NCI-H2227 (cell line): ENCODE data around the gene FBLL1.
"Not testable (repeated sequence)": the region's sequence is repeated elsewhere in the genome, so short reads cannot be mapped to it uniquely, and the experiment has no call there.

Source experiments
- DNase-seq: peaks from one replicate; lab custom pipeline; 2025; ENCODE audit not compliant: unreplicated experiment; lab: John Stamatoyannopoulos, UW

The FBLL1 gene

DNA sequence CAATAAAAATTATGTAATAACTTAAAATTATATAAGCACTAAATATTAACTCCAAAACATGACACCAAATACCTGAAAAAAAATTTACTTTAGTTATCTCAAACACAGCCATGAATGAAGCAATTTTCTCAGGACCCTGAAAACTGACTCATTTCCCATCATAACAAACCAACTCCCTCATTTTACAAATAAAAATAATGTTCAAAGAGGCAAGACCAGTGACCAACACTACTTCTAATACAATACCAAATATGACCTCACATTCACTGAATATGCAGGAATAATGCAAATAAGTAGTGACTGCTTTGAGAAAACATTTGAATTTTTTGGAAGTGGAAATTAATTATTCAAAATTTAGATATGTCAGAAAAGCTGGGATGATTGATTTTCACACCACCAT is 21.6 kb downstream of the FBLL1 start:
- DNase-seq = no peak

DNA sequence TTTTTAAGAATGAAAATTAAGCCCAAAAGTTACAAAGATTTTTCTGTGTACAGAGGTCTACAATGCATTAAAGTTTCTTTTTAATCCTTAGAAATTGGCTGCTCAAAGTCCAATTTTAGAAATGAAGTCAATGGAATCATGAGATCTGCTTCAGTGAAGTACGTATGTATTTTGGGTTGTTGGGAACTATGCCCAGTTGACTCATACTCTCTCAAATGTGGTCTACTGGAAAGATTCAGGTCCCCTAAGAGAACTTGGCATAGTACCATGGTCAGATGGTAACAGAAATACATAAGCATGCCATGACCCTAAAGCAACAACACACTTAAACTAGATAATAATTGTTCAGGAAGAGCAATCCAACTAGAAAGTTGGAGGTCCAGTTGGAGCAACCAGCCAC is 23.0 kb downstream of the FBLL1 start:
- DNase-seq = no peak

DNA sequence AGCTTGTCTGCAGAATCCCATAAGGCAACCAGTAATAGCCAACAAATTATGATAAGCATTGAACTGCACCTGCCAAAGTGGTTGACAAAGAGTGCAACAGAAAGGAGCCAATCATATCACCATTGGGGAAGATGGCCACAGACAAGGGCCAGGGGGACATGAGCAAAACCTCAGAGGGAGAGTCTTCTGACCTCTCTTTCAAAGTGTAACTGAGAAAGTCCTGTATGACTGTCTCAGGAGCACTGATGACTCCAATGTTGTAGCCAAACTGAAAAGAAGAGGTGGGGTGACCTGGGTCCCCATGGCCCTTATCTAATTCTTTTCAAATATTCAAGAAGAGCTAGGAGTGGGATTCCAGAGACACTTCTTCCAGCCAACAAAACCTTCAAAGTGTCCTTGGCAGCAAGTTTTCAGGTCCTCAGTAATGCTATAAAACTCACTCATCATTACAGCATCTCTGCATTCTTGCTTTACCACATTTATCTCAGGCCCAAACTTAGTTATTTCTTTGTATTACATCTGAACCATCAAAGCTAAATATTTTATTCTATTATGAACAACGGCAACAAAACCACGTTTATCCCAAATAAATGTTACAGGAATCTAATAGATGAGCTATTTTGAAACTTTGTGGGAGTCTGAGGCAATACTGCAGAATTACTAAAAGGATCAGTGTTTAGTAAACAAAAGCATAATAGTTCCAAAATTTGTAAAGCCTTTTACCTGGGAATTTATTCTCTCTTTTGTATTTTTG is 24.4 kb downstream of the FBLL1 start:
- DNase-seq = no peak

DNA sequence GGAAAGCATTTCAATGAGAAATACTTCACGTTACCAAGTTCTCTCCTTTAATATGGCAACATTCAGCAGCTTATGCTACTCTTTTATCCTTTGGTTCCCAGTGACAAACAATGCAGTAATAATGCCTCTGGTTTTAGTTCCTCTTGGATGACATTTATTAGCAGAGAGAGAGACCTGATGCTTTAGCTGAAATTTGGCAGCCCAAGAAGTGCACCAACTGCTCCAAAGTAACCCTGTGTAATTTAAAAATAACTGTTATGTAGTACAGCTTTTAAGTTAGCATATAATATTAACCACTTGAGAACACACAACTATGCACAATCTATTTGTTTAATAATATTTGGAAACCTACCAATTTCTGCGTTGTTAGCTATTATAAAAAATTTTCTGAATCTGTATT is 28.3 kb downstream of the FBLL1 start:
- DNase-seq = no peak

DNA sequence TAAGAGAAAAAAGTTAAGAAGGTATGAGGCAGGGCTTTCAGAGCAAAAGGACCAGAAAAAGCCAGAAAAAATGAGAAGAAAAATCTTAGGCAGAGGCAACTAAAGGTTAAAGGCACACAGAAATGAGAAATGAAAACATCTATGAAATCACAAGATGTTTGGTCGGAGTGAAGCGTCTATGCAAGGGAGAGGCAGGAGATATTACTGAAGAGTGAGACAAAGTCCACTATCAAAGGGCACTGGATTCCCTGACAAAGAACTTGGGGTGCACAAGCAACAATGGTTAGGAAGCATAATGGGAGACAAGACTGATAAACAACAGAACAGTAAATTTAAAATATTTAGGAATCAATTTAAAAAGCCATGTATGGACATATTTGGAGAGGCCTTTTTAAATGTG is 33.2 kb downstream of the FBLL1 start:
- DNase-seq = no peak

DNA sequence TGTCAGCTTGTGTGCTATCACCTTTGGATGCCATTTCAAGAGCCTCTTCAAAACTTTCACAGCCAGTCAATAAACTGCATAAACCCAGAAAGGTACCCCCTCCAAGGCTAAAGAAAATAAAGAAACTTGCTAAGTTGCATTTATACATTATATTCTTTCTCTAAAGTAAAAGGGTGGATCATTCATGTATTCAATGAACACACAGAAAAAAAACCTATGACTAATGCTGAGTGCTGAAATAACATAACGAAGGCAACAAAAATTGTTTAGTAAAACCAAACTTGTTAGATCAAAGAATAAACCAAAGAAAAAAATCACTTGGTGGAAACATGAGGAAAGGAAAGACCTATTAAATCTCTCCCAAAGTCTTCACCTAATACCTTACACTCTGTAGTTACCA is 34.9 kb downstream of the FBLL1 start:
- no peak for DNase-seq

DNA sequence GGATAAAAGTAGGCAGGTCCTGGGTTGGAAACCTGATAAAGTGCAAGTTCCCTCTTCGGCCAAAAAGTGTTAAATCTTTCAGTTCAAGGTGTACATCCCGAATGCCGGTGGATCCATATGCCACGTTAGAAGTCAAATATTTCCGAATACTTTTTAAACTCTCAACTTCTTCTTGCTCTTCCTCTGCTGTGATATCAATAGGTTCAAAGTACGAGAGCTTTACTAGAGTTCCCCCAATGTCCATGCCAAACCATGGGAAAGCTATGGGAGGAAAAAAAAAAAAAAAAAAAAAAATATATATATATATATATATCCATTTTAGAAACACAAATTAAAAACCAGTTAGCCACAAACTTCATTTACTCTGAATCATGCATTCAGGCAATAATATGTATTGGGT is 39.6 kb downstream of the FBLL1 start:
- no peak for DNase-seq

DNA sequence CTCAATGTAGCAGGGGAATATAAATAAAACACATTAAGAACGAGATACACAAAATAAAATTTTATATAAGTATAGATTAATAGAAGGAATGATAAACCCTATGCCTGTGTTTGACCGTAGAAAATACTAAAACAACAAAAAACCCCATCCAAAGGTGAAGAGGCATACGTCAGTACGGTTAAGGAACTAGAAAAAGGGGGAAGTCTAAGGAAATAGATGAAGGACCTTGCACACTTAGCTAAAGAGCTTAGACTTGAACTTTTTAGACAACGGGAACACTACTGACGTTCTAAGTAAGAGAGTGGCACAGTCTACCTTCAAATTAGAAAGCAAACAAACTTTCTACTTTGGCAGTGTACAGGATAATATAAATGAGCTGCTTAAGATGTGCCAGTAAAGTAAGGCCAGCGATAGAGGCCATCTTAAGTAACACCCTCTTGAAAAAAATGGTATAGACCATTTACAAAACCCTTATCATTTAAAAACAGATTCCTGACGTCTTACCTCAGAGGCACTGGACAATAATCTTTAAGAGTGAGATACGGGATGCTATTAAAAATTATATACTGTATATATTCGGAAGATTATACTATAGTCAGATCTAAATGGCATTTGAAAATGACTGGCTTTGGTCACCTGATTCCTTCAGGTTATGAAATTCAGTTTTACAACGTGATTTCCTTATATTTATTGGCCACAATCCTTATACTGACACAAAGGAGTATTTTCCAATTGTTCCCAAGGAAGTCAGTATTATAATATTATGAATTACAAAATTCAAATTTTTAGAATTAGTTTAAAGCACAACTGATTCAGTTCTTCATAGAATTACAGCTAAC is 41.6 kb downstream of the FBLL1 start:
- DNase-seq = no peak

DNA sequence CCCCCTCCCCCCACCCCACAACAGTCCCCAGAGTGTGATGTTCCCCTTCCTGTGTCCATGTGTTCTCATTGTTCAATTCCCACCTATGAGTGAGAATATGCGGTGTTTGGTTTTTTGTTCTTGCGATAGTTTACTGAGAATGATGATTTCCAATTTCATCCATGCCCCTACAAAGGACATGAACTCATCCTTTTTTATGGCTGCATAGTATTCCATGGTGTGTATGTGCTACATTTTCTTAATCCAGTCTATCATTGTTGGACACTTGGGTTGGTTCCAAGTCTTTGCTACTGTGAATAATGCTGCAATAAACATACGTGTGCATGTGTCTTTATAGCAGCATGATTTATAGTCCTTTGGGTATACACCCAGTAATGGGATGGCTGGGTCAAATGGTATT is 44.6 kb downstream of the FBLL1 start:
- DNase-seq = not testable (repeated sequence)

DNA sequence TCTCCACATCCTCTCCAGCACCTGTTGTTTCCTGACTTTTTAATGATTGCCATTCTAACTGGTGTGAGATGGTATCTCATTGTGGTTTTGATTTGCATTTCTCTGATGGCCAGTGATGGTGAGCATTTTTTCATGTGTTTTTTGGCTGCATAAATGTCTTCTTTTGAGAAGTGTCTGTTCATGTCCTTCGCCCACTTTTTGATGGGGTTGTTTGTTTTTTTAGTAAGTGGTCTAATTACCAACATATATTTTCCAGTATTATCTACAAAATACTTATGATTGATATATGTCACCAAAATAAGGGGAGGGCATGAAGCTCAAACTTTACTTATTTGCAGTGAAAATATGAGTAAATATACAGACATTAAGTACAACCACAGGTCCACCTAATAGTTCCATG is 45.1 kb downstream of the FBLL1 start:
- not testable (repeated sequence) for DNase-seq

DNA sequence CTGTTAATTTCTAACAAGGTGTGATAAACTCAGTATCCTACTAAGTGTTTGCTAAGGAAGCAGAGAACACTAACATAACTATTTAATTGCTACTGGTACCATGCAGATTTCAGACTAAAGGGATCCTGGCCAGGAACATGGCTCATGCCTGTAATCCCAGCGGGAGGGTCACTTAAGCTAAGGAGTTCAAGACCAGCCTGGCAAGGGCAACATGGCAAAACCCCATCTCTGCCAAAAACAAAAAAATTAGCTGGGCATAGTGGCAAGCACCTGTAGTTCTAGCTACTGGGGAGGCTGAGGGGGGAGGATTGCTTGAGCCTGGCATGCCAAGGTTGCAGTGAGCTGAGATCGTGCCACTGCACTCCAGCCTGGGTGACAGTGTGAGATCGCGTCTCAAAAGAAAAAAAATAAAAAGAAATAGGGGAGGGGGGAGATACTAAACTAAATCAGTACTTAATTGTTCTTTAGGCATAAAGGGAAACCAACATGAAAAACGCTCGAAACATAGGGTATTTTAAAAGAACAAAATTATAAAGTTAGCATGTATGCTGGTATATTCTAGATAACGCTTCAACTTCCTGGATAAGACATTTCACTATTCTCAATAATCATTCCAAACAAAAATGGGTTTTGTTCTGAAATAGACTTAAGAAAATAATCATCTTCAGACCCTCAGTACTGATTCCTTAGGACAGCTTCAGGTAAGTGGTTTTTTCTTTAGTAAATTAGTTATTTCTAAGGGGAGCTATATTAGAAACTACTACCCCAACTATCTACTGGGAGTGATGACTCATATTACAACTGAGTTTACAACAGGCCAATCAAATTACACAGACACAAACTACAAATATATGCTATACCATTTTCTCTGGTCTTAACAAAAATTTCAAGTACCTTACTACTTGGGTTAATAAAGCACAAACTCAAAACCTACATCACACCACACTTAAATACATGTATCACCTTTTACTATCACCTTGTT is 46.6 kb downstream of the FBLL1 start:
- DNase-seq = no peak

DNA sequence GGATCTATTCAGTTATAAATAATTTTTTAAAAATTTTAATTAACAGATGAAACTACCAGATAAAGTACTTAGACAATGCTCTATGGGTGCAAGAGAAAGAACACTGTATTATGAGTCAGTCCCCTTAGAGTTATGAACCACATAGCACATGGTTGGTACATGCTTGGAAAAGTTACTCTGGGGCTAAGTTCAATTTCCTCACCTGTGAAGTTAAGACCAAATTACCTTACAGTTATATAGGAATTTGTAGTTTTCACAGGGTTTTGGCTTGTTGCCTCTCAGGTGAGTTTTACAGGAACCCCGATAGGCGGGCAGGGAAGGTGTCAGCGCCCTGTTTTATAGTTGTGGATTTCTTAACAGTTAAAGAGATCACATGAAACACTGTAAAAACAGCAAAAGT is 48.9 kb downstream of the FBLL1 start:
- no peak for DNase-seq

DNA sequence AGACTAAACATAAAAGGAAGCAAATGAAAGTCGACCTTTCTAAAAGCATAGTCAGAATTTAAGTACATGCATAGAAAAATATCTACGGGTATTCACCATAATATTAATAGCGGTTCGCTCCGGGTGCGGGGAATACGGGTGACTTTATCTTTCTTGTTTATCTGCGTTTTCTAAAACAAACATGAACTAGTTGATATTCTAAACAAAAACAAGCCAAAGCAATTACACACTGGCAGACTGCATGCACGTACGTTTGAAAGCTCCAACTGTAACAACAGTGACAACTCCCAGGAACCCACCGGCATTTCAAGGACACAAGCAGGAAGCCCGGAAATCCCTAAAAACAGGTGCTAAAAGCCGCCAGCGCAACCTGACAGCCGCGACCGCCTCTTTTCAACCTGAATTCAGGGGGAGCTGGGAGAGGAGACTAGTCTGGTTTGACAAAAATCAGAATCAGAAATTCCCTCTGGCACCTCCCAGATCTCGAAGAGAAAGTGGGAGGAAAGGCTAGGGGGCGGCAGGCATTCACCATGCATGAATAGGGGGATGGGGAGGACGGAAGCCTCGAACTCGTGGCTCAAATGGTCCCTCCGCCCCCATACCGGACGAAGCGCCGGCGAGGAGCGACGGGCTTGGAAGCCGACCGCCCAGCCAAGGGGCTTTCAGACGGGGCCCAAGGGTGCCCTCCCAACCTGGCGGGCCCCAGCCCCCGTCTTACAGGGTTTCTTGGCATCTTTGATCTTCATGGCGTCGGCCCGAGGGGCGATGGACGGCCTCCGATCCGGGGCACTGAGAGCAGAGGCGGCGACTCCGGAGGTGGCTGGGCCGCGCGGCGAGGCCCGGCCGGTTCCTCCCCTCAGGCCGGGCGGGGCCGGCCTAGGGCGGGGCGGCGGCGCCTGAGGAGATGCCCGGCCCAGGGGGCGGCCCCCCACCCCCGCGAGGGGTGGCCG is 49.7 kb downstream of the FBLL1 start, which contains the start of gene PANK3:
PANK3 (minus strand) TSS at position 831 of the 950 bp plus-strand sequence; CDS start at position 746, 85 bp downstream.
- DNase-seq = peak; percentile 80

DNA sequence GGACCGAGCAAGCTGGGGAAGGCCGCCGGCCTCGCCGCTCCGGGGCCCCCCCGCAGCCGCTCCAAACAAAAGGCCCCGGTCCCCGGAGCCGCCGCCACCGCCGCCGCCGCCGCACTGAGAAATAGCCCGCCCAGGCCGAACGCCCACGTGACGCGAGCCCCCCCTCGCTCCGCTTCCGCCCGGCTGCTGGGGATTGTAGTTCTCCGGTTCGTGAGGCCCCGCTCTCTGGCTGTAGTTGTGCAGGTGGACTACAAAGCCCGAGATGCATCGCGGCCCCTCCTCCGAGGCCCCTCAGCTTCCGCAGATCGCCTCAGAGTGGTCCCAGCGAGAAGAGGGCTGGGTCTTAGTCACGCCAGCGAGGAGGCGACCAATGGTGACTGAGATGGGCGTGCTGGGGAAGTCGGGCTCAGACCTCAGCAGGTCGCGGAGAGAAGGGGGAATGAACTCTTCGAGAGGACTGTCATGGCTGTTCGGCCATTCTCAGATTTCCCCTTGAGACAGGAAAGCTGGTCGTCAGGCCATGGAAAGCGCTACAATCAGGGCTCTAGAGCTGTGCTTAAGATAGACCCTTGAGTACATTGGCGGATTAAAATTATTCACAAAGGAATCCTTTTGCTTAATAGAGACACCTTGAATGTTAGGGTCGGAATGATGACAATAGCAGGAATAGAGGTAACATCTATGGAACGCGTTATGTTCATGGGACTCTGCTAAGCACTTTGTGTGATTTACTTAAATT is 50.6 kb downstream of the FBLL1 start:
- DNase-seq = peak; percentile 97

DNA sequence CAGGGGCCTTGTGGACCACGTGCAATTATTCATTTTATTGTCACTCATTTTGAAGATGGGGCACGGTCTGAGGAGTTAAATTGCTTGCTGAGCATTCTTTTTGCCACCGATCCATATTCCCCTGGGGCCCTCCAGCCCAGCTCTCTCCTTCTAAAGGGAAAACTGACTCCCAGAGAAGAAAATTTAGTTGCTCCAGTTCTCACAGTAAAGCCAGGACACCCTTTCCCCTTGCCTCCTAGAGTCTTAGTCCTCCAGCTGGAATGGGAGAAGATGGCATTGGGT is 51.1 kb downstream of the FBLL1 start:
- no peak for DNase-seq
